Right forelimb (tissue), 1 donor: ENCODE results near the gene LYZL2.
"Not testable (repeated sequence)": the region's sequence is repeated elsewhere in the genome, so short reads cannot be mapped to it uniquely, and the experiment has no call there.

Experiments
- DNase-seq: peaks from one replicate; pipeline ENCODE4 v3.0.0-alpha.2; 2018

Gene LYZL2

DNA sequence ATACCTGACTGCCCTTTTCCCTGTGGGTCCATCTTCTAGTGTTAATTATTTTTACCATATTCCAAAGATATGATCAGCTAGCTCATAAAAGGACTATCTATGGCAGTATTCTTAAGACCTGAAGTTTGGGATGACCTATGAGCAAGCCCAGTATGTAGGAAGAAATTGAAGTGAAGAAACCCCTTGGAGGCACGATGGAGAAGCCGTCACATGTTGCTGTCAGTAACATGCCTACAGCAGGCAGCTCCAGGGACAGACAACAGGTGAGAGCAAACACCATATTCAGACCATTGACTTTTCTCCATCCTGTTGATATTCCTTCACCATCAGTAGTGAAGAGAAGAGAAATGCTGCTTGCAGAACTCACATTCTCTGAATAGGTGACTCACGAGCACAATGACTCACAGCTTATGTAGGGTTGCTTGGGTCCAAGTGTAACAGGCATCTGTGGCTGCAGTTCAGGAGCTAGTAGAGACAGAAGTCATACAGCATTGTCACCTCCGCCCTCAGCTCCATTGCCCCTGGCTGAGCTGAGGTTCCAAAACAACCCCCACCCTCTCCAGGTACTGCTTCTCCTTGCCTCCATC, 8.4 kb upstream of the LYZL2 start:
- no peak for DNase-seq

DNA sequence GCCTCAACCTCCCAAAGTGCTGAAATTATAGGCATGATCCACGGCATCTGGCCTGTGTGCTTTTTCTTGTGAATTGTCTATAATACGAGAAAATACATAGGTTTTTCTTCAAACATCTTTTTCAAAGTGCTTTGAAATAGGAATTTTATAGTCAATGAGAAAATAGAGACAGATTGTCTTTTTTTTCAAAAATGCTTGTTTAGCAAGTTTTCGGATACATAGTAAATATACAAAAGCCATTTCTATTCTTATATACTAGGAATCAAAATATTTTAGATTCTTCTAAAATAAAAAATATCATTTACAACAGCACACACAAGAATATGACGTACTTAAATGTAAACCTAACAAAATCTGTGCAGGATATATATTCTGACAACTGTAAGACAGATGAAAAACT, 1.6 kb upstream of the LYZL2 start:
- no peak for DNase-seq

DNA sequence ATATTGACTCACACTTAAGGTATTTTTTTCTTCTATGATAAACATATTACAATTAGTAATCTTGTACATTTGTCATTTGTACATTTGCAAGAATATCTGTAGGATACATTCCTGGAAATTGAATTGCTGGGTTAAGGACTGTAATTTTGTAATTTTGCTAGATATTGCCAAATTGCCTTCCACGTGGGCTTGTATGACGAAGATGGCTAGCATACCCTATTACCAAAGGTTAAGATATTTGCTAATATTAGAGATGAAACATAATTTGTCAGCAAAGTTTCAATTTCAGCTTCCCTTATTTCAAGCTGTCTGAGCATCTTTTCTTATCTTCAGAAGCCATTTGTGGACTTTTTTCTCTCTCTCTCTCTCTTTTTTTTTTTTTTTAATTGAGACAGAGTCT, 1.0 kb upstream of the LYZL2 start:
- no peak for DNase-seq

DNA sequence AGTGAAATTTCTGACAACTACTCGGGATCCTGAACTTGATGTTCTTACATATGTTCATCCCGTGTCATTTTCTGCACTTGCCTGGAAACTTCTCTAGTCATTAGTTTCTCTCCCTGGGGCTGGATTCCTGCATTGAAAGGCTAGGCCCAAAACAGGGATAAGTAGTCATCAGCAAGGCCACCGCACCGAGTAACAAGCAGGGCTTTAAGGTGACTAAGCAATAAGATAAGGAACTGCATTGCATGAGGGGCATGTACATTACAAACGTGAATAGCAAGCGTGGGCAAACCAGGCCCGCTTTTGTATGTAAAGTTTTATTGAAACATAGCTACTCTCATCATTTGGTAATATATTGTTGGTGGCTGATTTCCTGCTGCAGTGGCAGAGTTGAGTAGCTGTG, 977 bp downstream of the LYZL2 start:
- not testable (repeated sequence) for DNase-seq

DNA sequence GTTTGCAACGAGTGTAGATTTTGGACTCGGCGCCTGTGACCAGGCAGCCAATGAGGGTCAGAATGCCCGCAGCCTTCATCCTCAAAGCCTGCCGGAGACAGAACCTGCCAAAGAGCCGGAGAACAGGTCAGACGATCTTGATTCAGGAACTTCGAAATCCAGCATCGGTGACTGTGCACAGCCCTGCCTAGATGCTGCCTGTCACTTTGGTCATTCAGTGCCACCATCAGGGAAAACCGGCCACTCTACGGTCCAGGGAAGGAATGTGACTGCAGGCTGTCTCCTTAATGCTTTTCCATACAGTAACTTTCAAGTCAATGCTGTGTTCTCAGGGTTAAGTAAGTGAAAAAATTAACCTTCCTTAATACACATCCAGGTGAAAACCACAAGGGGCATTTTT, 2.7 kb downstream of the LYZL2 start:
- not testable (repeated sequence) for DNase-seq

DNA sequence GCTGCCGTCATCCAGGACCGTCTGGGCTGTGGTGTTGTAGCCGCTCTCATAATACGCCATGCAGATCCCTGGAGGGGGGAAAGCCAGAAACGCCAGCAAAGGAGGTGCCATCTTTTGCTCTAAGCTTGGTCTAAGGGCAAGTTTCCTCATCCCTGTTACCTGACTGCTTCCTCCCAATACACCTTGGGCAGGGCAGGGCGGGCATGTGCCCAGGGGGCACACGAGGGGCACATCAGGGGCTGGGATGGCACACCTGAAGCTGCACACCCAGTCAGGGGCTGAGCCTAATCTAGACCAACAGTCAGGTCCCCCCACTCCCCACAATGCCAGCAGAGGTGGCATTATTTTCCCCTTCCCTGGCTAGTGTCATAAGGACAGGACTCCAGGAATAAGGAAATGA, 3.4 kb downstream of the LYZL2 start:
- DNase-seq, result not testable (repeated sequence)

DNA sequence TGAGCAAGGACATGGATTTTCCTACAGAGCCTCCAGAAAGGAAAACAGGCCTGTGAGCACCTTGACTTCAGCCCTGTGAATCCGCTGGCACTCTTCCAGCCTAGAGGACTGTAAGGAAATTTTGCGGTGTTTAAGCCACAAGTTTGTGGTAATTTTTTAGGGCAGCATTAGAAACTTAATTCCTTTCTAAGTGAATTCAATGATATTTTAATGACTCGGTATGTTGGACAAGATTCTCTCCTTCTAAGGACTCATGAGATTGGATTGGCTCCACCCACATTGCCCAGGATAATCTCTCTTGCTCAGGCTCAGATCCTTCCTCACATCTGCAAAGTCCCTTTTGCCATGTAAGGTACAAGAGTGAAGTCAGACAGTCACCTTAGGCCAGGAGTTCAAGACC, 4.5 kb downstream of the LYZL2 start:
- DNase-seq, result no peak

DNA sequence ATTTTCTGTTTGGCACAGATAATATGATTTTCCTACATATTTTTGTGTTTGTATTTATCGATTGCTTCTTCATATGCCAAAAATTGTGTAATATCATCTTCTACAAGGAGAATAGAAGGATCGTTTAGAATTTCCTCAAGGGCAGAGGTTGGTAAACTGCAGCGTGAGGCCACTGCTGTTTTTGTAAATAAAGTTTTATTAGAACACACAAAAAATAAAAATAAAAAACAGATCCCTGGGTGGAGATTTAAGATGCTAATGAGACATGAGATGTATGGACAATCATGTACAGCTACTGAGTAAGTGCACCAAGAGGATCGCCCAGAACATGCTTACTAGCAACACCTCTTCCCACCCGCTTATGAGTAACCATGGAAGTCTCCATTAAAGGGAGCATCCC, 9.6 kb downstream of the LYZL2 start:
- DNase-seq, result no peak

DNA sequence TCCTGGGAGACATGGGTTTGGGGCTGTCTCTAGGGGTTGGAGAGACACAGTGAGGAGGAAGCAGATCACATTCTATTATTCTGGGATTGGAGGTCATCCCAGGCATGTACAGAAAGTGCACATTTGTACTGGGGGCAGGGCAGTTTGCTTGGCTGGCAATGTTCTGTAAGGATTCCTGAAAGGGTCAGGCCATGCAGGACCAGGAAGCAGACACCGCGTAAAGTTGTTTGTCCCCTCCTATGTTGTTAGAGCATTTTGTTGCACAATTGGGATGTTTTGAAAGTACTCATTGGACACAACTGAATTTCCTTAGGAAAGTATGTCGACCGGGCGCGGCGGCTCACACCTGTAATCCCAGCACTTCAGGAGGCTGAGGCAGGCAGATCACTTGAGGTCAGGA, 12.5 kb downstream of the LYZL2 start:
- no peak for DNase-seq

DNA sequence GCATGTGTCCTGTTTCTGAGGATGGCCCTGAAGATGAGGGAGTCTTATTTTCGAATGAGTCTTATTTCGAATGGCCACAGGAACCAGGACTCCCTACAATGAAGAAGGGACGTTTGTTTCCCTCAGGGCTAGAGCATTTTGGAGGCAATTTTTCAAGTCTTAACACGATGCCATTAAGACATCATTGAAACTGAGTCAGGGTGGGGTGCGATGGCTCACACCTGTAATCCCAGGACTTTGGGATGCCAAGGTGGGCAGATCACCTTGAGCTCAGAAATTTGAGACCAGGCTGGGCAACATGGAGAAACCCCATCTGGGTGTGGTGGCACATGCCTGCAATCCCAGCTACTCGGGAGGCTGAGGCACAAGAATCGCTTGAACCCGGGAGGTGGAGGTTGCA, 18.5 kb downstream of the LYZL2 start:
- DNase-seq, result not testable (repeated sequence)

DNA sequence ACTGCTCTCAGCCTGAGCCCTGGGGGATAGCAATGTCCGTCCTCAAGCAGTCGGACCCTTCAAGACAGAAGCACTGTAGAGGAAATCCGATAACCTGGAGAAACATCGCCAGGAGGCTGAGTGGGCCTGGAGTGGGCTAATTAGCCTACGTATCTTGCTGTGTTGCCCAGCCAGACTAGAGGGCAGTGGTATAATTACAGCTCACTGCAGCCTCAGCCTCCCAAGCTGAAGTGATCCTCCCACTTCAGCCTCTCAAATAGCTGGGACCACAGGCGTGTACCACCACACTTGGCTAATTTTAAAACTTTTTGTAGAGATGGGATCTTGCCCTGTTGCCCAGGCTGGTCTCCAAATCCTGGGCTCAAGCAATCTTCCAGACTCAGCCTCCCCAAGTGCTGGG, 21.7 kb downstream of the LYZL2 start:
- DNase-seq, result no peak

DNA sequence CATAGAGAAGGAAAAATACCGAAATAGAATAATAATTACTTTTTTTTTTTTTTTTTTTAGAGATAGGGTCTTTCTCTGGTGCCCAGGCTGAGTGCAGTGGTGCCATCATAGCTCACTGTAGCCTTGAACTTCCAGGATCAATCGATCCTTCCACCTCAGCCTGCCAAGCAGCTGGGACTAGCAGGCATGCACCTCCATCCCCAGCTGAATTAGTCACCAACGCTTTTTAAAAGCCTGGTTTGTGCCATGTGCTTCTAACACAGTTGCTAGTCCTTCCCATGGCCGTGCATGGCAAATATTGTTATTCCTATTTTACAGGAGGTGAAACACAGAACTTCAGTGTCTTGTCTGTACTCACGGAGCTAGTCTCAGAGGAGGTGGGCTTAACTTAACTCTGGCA, 23.2 kb downstream of the LYZL2 start:
- DNase-seq, result no peak

DNA sequence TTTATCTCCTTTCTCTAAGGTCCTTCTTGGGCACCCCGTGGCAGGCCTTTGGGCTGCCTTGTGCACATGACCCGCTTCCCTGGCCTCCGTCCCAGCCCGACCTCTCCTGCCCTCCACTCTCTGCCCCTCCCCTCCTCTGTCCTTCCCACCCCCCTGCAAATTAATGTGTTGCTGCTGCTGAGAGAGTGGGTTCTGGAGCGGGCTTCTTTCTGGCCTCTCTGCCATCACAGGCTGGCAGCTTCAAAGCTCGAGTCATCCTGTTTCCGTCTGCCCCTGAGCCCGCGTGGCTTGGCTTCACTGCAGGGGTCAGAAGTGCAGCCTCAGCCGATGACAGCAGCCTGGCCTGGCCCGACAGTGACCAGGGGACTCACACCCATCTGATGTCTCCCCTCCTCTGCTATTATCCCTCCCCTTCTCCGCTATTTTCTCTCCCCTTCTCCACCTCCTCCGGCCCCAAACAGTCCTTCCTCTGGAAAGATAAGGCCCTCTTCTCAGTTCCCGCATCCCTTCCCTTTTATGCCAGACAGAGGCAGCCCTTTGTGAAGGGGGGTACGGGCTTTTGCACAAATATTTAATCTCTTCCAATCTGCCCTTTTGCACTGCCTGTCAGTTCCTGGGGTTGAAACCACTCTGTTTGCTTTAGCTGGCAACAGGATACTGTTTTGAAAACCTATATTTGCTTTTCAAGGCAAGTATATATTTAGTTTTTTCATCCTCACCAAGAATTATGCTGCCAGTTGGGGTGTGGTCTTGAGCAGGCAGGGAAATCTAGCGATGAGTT, 24.0 kb downstream of the LYZL2 start:
- DNase-seq, result peak; percentile 58

DNA sequence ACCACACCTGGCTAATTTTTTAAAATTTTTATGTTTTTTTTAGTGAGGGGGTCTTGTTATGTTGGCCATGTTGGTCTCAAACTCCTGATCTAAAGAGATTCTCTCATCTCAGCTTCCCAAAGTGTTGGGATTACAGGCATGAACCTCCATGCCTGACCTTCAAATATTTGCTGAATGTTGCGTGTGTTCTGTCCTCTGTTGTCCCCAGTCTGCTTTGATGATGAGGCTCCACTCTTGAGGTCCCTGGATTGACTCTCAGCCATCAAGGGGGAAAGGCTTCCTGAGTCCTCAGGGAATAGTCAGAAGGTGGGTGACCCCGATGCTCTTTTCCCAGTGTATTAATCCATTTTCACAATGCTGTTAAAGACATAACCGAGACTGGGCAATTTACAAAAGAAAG, 26.0 kb downstream of the LYZL2 start:
- DNase-seq, result no peak

DNA sequence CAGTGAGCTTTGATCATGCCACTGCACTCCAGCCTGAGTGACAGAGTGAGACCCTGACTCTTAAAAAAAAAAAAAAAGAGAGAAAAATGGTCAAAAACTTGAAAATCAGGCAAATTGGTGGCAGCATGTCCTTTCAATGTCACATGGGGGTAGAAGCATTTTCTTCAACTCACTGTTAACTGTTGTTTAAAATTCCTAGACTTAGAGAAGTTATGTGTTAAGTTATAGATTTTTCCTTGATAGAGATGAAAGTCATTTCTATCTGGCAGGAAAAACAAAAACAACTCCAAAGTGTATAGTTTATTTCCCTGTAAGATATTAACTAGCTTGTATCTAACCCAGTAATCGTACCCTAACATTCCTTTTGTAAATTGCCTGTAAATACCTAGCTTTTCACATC, 26.8 kb downstream of the LYZL2 start:
- no peak for DNase-seq

DNA sequence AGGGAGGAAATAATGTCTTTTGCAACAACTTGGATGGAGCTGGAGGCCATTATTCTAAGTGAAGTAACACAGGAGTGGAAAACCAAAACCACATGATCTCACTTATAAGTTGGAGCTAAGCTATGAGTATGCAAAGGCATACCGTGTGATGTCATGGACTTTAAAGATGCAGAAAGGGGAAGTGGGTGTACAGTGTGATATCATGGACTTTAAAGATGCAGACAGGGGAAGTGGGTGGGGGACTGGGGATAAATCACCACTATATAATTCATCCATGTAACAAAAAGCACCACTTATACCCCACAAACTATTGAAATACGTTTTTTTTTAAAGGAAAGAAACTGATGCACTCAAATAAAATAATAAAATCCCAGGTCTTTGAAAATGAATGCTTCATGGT, 29.5 kb downstream of the LYZL2 start:
- no peak for DNase-seq

DNA sequence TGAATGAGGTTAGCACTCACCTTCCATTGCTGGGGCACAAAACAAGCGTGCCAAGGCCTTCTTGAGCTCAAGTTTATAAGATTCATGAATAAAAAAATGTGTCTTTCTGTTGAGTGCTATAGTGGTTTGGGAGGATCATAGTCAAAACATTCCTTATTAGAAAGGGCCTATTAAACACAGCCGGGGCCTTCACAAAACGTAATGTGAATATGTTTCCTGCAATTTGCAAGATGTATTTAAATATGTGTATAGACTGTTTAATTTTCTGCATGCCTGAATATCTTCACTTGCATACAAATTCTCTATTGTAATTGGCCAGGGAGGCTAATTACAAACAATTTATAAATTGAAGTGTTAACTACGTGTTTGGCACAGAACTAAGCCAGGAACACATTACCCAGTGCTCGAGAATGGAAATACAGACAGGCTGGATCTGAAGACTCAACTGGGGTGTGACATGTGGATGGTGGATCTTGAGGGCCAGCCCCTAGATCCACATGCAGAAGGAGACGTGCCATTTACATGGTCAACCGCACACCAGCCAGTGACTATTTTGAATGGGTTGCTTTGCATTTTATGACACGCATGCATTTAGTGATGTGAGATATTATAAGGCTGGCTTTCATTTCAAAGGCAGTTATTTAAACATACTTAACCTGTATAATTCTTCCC, 31.3 kb downstream of the LYZL2 start:
- no peak for DNase-seq

DNA sequence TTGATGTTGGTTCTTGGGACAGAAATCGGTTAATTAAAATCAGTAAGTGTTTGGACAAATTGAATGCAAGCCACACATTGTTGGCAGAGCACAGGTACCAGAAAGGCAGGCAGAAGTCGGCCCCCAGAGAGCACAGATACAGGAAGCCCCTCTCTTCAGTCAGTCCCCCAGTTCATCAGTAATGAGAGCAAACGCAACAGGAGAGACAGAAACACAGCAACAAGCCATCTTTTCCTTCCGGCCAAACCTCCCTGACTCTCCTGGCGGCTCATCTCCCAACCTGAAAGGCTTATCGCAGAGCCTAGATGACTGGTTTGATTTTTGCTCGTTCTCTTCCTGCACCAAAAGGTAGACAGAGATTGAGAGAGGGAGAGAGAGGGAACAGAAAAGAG, 32.1 kb downstream of the LYZL2 start:
- DNase-seq, result not testable (repeated sequence)

DNA sequence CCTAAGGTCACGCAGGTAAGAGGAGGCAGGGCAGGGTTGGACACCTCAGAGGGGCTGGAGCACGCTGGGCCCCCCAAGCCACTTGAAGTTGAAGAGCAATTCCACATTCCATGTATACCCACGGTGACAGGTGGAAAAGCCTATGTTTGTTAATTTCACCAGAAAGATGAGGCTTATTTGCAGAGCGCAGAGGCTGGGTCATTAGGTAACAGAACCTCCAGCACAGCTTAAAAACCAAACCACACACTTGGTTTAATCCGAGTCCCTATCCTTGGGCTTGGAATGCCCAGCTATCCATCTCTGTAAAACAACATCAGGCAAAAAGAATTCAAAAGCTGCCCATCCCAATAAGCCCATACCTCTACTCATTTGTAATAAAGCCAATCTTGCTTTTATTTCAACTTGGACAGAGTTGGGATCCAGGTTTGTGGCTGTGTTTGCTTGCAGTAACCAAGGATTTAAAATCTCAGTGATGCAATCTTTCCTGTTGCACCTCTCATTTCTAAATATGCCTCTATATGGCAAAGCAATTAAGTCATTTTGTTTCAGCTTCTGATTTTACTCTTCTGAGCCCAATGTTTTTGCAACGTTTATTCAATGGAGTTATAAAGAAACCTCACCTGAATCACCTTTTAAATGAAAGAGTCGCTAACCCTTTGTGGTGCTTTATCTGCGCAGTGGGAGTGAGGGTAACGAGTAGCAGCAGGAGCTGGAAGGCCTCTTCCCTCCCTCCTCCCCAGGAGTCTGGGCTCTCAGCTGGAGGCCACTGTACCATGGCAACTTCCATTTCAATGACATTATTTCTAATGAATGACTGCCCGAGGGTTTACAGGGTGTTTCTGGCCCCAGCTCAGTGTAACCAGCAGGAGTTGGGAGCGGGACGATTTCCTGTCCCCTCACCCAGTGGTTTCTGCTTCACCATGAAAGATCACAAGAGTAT, 32.8 kb downstream of the LYZL2 start:
- not testable (repeated sequence) for DNase-seq

DNA sequence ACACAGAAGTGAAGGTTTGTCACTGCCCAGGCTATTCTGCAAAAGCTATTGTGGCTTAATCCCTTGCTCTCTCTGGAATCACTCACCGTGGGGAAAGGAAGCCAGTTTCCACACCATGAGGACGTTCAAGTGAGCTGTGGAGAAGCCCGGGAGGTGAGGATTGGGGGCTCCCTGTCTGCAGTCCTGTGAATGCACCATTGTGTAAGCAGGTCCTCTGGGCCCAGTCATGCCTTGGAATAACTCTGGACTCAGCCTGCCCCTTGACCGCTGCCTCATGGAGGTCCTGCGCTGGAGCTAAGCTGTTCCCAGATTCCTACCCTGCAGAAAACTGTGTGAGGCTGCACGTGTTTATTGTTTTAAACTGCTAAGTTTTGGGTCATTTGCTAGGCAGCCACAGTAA, 33.5 kb downstream of the LYZL2 start:
- DNase-seq, result no peak

DNA sequence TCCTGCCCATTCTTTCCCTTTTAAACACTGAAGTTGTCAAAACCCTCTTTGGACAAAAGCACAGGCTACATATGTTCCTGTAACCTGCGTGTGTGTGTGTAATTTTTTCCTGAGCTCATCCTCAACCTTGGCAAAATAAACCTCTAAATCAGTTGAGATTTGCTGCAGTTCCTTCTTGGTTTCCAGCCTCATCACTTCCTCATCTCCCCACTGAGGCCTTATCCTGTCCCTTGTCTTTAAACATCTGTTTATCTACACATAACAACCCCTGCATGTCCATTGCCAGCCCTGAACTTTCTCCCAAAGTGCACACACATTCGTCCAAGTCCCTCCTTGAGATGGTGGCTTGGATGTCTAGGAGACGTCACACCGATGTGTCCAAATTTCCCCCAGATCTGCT, 35.5 kb downstream of the LYZL2 start:
- DNase-seq, result no peak

DNA sequence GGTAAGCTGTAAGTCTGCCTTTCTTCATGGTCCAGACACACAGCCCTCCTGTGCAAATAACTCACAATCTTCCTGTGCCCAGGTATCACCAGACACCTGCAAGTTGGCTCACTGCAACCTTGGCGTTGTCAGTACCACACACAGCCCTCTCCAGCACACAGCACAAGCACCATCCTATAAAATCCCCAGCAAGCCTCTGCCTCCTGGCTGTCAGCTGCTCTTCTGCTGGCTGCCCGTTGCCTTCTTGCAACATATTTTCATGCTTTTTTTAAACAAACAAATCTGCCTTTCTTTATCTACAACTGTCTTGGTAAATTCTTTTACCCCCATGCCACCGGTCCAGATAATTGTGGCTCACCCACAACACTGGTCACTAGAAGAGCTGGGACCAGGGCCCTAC, 36.8 kb downstream of the LYZL2 start:
- DNase-seq, result not testable (repeated sequence)

DNA sequence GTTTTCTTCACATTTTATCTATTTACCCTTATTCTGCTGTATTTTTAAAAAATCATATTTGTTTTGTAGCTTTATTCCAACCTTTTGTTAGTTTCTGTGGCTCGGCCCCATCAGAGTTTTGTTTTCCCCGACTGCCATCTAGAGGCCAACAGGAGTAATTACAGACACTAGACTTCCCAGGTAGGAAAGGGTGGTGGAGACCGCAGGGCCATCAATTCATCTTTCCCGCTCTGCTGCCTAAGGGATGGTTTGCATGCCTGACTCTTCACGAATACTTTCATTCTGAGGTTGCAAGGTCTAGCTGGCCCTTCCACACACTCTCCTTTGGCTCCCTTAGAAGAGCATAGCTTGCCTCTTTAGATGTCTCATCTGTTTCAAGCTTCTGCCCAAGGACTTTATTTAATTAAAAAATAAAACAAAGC, 38.3 kb downstream of the LYZL2 start:
- DNase-seq, result peak; percentile 68
